ES-I3 (cell line): ENCODE measurements around the gene SLC50A1.
"Not testable (repeated sequence)": the region's sequence is repeated elsewhere in the genome, so short reads cannot be mapped to it uniquely, and the experiment has no call there.

Experiments used
- H3K36me3 ChIP-seq: 2 replicates; pipeline ENCODE4 v1.6.1; 2013; ENCODE audit warnings: mild to moderate bottlenecking, low read length, control low read depth, moderate library complexity; ENCODE audit not compliant: insufficient read depth
- H3K4me1 ChIP-seq: 2 replicates; pipeline ENCODE4 v1.6.1; 2013; ENCODE audit warnings: mild to moderate bottlenecking, control low read depth, low read length; ENCODE audit not compliant: insufficient read depth
- H3K9ac ChIP-seq: 2 replicates; pipeline ENCODE4 v1.6.1; 2013; ENCODE audit warnings: low read depth, mild to moderate bottlenecking, low read length, moderate library complexity
- H3K9me3 ChIP-seq: 2 replicates; pipeline ENCODE4 v1.6.1; 2013; ENCODE audit warnings: mild to moderate bottlenecking, low read length, moderate library complexity; ENCODE audit not compliant: control insufficient read depth, insufficient read depth

SLC50A1 gene

DNA sequence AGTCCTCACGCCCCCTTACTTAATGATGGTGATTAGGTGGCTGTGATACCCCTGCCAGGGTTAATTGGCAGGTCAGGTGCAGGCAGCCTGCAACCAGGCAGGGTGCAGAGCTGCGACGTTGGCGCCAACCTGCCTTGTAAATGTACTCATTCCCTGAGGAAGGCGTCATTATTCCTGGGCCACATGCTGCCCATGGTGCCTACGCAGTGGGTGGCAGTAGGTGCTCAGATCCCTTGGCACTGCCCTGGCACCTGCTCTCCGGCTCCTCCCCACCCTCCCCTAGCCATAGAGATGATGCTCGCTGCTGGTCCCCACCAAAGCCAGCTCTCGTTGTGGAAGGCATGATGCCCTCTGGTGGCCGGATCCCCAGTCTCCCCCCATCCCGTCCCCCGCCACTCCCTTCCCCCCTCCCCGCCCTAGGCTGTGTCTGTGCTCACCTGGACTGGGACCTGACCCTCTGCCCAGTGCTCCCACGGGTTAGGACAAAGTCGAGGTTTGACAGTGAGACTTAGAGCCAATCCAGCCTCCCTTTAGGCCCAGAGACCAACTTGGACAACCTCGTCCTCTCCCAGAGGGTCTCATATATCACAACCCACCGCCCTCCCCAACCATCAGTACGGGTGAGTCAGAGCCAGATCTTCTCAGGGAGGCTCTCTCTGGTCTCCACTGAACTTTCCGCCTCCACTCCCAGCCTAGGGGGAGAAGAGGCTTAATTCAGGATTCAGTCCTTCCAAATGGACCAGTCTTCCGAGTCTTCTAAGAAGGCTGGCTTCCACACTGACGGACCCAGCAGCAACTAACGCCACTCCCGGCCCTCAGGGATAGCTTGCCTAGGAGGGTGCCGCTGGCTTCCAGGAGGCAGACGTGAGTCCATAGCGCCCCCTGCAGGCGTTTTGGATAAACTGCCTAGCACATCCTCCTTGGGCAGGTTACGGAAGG lies 31.8 kb downstream of the SLC50A1 start:
- H3K36me3 ChIP-seq: no peaks in the 10 kb centered on the region
- peak overlapping the region; percentile 51 for H3K9ac ChIP-seq
- no peaks in the 10 kb centered on the region for H3K9me3 ChIP-seq
- H3K4me1 ChIP-seq: peaks cover 4% of the 10 kb centered on the region; the same call in 1 of the 2 replicates

DNA sequence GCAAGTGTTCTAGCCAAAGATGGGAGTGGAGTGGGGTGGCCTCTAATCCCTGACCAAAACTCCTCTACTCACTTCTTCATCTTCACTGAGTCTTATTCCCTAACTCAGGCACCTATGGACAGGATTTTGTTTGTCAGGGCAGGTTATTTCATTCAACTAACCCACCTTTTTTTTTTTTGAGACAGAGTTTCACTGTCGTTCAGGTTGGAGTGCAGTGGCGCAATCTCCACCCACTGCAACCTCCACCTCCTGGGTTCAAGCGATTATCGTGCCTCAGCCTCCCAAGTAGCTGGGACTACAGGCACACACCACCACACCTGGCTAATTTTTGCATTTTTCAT lies 32.4 kb downstream of the SLC50A1 start:
- H3K4me1 ChIP-seq, H3K36me3 ChIP-seq, H3K9ac ChIP-seq, H3K9me3 ChIP-seq: not testable (repeated sequence)

- Histone ChIP-seq H3K9ac (no peak overlapping the region), H3K9me3 (no peaks in the 10 kb centered on the region), H3K36me3 (no peaks in the 10 kb centered on the region), H3K4me1 (peaks cover 4% of the 10 kb centered on the region; the same call in 1 of the 2 replicates)
Measured at GRCh38 chr1:155168456-155169210, 33.0 kb downstream of the SLC50A1 start.

DNA sequence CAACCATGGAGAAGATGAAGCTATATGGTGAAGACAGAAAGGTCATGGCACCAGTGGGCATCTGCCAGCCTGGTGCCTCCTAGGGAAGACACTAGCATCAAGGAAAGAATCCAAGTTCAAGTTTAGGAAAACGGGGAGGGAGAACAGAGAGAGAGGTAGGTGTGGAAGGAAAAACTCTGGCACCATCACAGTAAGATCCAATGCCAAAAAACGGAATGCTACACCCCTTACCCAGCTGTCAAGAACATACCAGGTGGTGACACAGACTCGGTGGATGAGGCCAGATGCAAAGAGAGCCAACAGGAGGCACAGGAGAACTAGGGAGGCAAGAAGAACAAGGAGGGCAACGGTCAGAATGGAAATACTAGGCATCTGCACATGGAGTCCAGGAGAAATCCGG lies 33.9 kb downstream of the SLC50A1 start:
- H3K4me1 ChIP-seq: peaks cover 4% of the 10 kb centered on the region; the same call in 1 of the 2 replicates
- no peaks in the 10 kb centered on the region for H3K36me3 ChIP-seq
- H3K9ac ChIP-seq: no peak overlapping the region
- H3K9me3 ChIP-seq: no peaks in the 10 kb centered on the region

- H3K4me1 ChIP-seq: peaks cover 4% of the 10 kb centered on the region; the same call in 1 of the 2 replicates
- H3K36me3 ChIP-seq: no peaks in the 10 kb centered on the region
- H3K9me3 ChIP-seq: no peaks in the 10 kb centered on the region
- H3K9ac ChIP-seq: no peak overlapping the region
Measured at GRCh38 chr1:155170101-155170785, 34.6 kb downstream of the SLC50A1 start.

- H3K9me3 ChIP-seq: no peaks in the 10 kb centered on the region
- no peak overlapping the region for H3K9ac ChIP-seq
- H3K4me1 ChIP-seq: peaks cover 1% of the 10 kb centered on the region; the same call in 1 of the 2 replicates
- H3K36me3 ChIP-seq: no peaks in the 10 kb centered on the region
Measured at GRCh38 chr1:155170806-155171205, 35.2 kb downstream of the SLC50A1 start.

GRCh38 chr1:155171836-155172731 lies 36.4 kb downstream of the SLC50A1 start:
- Histone ChIP-seq H3K36me3 (no peaks in the 10 kb centered on the region), H3K9me3 (no peaks in the 10 kb centered on the region), H3K9ac (peak overlapping the region; percentile 75), H3K4me1 (no peaks in the 10 kb centered on the region; the same call in 1 of the 2 replicates)

DNA sequence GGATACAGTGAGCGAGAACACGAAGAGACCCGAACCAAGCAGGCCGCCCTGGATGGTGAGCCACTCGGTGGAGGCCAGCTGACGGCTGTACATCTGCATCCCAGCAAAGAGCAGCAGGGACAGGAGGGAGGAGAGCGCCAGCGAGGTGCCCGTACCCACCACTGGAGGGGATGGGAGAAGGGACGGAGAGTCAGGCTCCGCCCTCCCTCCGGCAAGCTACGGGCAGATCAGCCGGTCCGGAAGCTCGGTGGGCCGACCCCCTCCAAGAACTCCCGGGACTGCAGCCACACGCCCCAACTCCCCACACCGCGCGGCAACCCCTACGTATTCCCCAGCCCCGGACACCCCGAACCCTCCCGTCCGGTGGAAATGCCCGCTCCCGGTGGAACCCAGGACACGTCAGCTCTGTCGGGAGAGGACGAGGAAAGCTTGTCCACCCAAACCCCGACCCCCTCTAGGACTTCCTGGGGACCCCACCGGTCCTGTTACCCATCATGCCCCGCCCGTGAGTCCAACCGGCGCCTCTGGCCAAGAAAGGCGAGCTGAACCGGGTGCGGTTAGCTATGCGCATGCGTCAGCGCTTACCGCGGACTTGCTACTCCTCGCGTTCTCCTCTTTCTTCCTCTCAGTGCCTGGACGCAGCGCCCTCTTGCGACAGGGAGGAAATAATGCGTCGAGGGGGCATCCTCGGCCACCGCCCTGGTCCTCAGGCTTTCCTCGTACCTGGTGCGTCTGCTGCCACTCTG lies 37.3 kb downstream of the SLC50A1 start, which contains the start of gene KRTCAP2:
KRTCAP2 (minus strand) TSS at position 573 of the 746 bp plus-strand sequence; CDS start at position 493, 80 bp downstream.
- no peaks in the 10 kb centered on the region; the same call in 1 of the 2 replicates for H3K4me1 ChIP-seq

DNA sequence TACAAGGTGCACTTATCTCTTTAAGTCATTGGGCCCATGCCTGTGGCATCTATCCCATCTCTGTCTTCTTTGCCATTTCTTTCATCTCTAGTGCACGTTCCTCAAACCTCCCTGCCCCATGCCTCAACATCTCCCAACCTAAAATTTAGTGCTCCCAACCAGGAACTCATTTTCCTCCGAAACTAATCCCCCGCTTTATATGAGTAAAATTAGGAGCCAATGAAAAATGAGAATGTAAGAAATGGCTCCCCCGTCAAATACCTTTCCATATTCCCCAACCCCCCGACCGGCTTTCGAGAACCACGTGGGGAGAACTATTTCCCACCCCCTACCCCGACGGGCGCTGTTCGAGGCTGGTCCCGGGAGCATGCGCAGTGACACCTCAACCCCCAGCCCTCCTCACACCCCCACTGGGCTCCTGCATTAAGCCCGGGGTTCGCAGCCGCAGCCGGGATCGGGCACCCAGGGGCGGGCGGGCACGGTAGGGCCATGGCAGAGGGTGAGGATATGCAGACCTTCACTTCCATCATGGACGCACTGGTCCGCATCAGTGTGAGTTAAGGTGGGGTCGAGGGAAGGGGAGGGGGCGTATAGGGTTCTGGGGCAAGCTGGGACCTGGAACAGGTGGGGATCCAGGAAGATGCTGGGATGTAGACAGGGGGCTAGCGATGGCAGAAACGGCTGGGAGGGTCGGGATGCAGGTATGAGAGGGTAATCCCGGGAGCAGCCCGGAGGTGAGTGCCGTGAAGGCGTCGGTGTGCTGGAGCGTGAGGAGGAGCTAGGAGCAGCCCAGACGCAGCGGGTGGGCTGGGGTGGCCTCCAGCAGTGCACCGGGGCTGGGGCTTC lies 38.0 kb downstream of the SLC50A1 start, which contains the start of gene TRIM46:
TRIM46 (plus strand) TSS at position 372 of the 846 bp plus-strand sequence; CDS start at position 490, 118 bp downstream.
- Histone ChIP-seq H3K9ac (peak within 1 kb of the TSS; percentile 75), H3K36me3 (no peaks in the 10 kb centered on the region; the same call in 1 of the 2 replicates), H3K9me3 (no peaks in the 10 kb centered on the region), H3K4me1 (no peaks in the 10 kb centered on the region; the same call in 1 of the 2 replicates)

More for the DNA sequence above, 37.3 kb downstream of the SLC50A1 start, which contains the start of gene KRTCAP2:
- Histone ChIP-seq H3K9me3 (no peaks in the 10 kb centered on the region), H3K36me3 (no peaks in the 10 kb centered on the region; the same call in 1 of the 2 replicates), H3K9ac (peak within 1 kb of the TSS; percentile 75)

GRCh38 chr1:155174324-155175280 lies 39.0 kb downstream of the SLC50A1 start:
- H3K9ac ChIP-seq: peak overlapping the region; percentile 75
- no peaks in the 10 kb centered on the region; the same call in 1 of the 2 replicates for H3K4me1 ChIP-seq
- peaks cover 6% of the 10 kb centered on the region for H3K36me3 ChIP-seq
- H3K9me3 ChIP-seq: no peaks in the 10 kb centered on the region

- Histone ChIP-seq H3K36me3 (peaks cover 6% of the 10 kb centered on the region), H3K4me1 (no peaks in the 10 kb centered on the region; the same call in 1 of the 2 replicates), H3K9me3 (no peaks in the 10 kb centered on the region), H3K9ac (0 out of 2 replicates have a peak overlapping the region, but pooled peaks have one; percentile 75)
Measured at GRCh38 chr1:155175281-155175926, 39.8 kb downstream of the SLC50A1 start.
